H1 (cell line): ENCODE results near the gene SSTR5. TPM values are rescaled to one million over a fixed set of nuclear protein-coding genes. Genes with fewer than 3 reads are reported as not detected.

Source experiments
- CTCF ChIA-PET: fragments of 300-600 bp; sonication (Branson Sonifier 250); formaldehyde crosslinking; loops from one replicate; lab custom pipeline; 2021; ENCODE audit not compliant: partially characterized antibody; lab: Charles Lee
- POLR2A ChIA-PET: fragments of 300-600 bp; sonication (Branson Sonifier 250); formaldehyde crosslinking; loops from one replicate; lab custom pipeline; 2021; ENCODE audit warnings: inconsistent platforms; ENCODE audit not compliant: partially characterized antibody; lab: Charles Lee
- DNase-seq, 2 experiments: peaks; one replicate each; pipeline versions ENCODE4 v3.0.0 to v3.0.0-alpha.2; 2010 to 2022; ENCODE audit warnings: low spot score in 2 of 2, low read depth in 1 of 2, mixed read lengths in 1 of 2
- FAIRE-seq: peaks from 2 replicates; lab custom pipeline; 2011; peaks lifted over from hg19 to GRCh38; lab: Jason Lieb, UNC
- H2AFZ ChIP-seq: 2 replicates; pipeline ENCODE4 v1.8.1; 2012; ENCODE audit warnings: low read length, inconsistent platforms
- H2AK5ac ChIP-seq: 2 replicates; pipeline ENCODE4 v1.6.1; 2013; ENCODE audit warnings: low read depth, low read length
- H2BK120ac ChIP-seq: replicated peaks from 2 replicates; pipeline ENCODE3; 2013; ENCODE audit warnings: low read depth, low read length, inconsistent platforms
- H2BK12ac ChIP-seq: 2 replicates; pipeline ENCODE4 v1.6.1; 2013; ENCODE audit warnings: low read depth, low read length
- H2BK15ac ChIP-seq: 2 replicates; pipeline ENCODE4 v1.6.1; 2013; ENCODE audit warnings: low read length
- H2BK20ac ChIP-seq: 2 replicates; pipeline ENCODE4 v1.6.1; 2013; ENCODE audit warnings: low read length
- H2BK5ac ChIP-seq: 2 replicates; pipeline ENCODE4 v1.6.1; 2013; ENCODE audit warnings: low read depth, low read length
- H3K14ac ChIP-seq: 2 replicates; pipeline ENCODE4 v1.6.1; 2013; ENCODE audit warnings: inconsistent platforms; ENCODE audit not compliant: insufficient read length
- H3K18ac ChIP-seq: 2 replicates; pipeline ENCODE4 v1.6.1; 2013; ENCODE audit warnings: low read length; ENCODE audit errors: extremely low read depth
- H3K23ac ChIP-seq: 2 replicates; pipeline ENCODE4 v1.6.1; 2013; ENCODE audit warnings: inconsistent platforms; ENCODE audit not compliant: insufficient read length
- H3K23me2 ChIP-seq: 2 replicates; pipeline ENCODE4 v1.6.1; 2013; ENCODE audit warnings: low read depth, low read length
- H3K27ac ChIP-seq: 2 replicates; pipeline ENCODE4 v1.6.1; 2011; ENCODE audit warnings: low read depth, low read length, inconsistent platforms
- H3K27me3 ChIP-seq, 4 experiments: replicated peaks in 1 of 4; 1 replicate in 1 of 4; 2 replicates in 3 of 4; pipeline versions ENCODE4 v1.6.1 to v1.8.1; 2011 to 2013; ENCODE audit warnings: low read length in 3 of 4, mild to moderate bottlenecking in 3 of 4, inconsistent platforms in 2 of 4, mixed read lengths in 2 of 4, moderate library complexity in 1 of 4; ENCODE audit not compliant: control insufficient read depth in 3 of 4, insufficient read depth in 3 of 4; ENCODE audit errors: extremely low read depth in 1 of 4
- H3K36me3 ChIP-seq, 4 experiments: 2 replicates each; pipeline versions ENCODE4 v1.6.1 to v1.8.1; 2011 to 2013; ENCODE audit warnings: mild to moderate bottlenecking in 4 of 4, low read length in 3 of 4, moderate library complexity in 2 of 4, control low read depth in 1 of 4, inconsistent platforms in 1 of 4; ENCODE audit not compliant: insufficient read depth in 4 of 4, control insufficient read depth in 2 of 4
- H3K4ac ChIP-seq: replicated peaks from 2 replicates; pipeline ENCODE3; 2013; ENCODE audit warnings: low read length, low read depth, mixed read lengths, inconsistent platforms; ENCODE audit not compliant: insufficient read length
- H3K4me1 ChIP-seq, 4 experiments: replicated peaks in 1 of 4; 1 replicate in 1 of 4; 2 replicates in 3 of 4; pipeline versions ENCODE4 v1.6.1 to v1.8.1; 2011 to 2013; ENCODE audit warnings: low read length in 3 of 4, inconsistent platforms in 2 of 4, mixed read lengths in 1 of 4; ENCODE audit not compliant: insufficient read depth in 4 of 4, control insufficient read depth in 3 of 4
- H3K4me2 ChIP-seq, 2 experiments: 2 replicates each; pipeline versions ENCODE4 v1.6.1 to v1.8.1; 2011 to 2013; ENCODE audit warnings: low read depth in 2 of 2, low read length in 2 of 2, control low read depth in 1 of 2, inconsistent platforms in 1 of 2, mild to moderate bottlenecking in 1 of 2; ENCODE audit not compliant: insufficient read depth in 1 of 2
- H3K4me3 ChIP-seq, 4 experiments: fragments of 200-600, 300-600 bp in 1 of 4; sonication (generic), shearing (Covaris generic), sonication (Bioruptor Twin) in 1 of 4; 2 replicates each; pipeline versions ENCODE4 v1.5.1 to v1.8.1; 2011 to 2016; ENCODE audit warnings: low read length in 4 of 4, low read depth in 3 of 4, control low read depth in 2 of 4, inconsistent platforms in 2 of 4, mild to moderate bottlenecking in 2 of 4, mixed read lengths in 1 of 4, moderate library complexity in 1 of 4; ENCODE audit not compliant: insufficient read depth in 2 of 4; ENCODE audit errors: extremely low read depth in 1 of 4
- H3K56ac ChIP-seq: replicated peaks from 2 replicates; pipeline ENCODE3; 2013; ENCODE audit warnings: low read depth, mild to moderate bottlenecking, mixed read lengths, low read length, inconsistent platforms; ENCODE audit not compliant: insufficient read length
- H3K79me1 ChIP-seq: 2 replicates; pipeline ENCODE4 v1.6.1; 2013; ENCODE audit warnings: low read depth, low read length, control low read depth
- H3K79me2 ChIP-seq, 2 experiments: 2 replicates each; pipeline versions ENCODE4 v1.6.1 to v1.8.1; 2012 to 2013; ENCODE audit warnings: low read length in 2 of 2, mild to moderate bottlenecking in 2 of 2, inconsistent platforms in 1 of 2; ENCODE audit not compliant: insufficient read depth in 2 of 2, control insufficient read depth in 1 of 2
- H3K9ac ChIP-seq, 4 experiments: replicated peaks in 1 of 4; 1 replicate in 1 of 4; 2 replicates in 3 of 4; pipeline versions ENCODE4 v1.6.1 to v1.8.1; 2011 to 2013; ENCODE audit warnings: low read depth in 3 of 4, low read length in 3 of 4, control low read depth in 2 of 4, mild to moderate bottlenecking in 2 of 4, moderate library complexity in 2 of 4, inconsistent platforms in 1 of 4; ENCODE audit errors: extremely low read depth in 1 of 4
- H3K9me3 ChIP-seq, 2 experiments: 2 replicates each; pipeline versions ENCODE4 v1.6.1 to v1.8.1; 2012 to 2013; ENCODE audit warnings: mild to moderate bottlenecking in 2 of 2, moderate library complexity in 2 of 2, control low read depth in 1 of 2, inconsistent platforms in 1 of 2, low read depth in 1 of 2, low read length in 1 of 2, mixed read lengths in 1 of 2; ENCODE audit not compliant: insufficient read depth in 2 of 2
- H4K20me1 ChIP-seq, 2 experiments: replicated peaks in 1 of 2; 2 replicates each; pipeline versions ENCODE3 to v1.8.1; 2011 to 2013; ENCODE audit warnings: inconsistent platforms in 2 of 2, low read length in 2 of 2, mild to moderate bottlenecking in 1 of 2; ENCODE audit not compliant: insufficient read depth in 2 of 2, control insufficient read depth in 1 of 2
- H4K5ac ChIP-seq: 2 replicates; pipeline ENCODE4 v1.6.1; 2013; ENCODE audit warnings: low read length, low read depth, mixed read lengths, inconsistent platforms; ENCODE audit not compliant: insufficient read length
- H4K8ac ChIP-seq: 2 replicates; pipeline ENCODE4 v1.8.0; 2013; ENCODE audit warnings: mild to moderate bottlenecking, moderate library complexity, low read length, inconsistent platforms; ENCODE audit not compliant: insufficient read depth; ENCODE audit errors: extremely low read depth
- H4K91ac ChIP-seq: replicated peaks from 2 replicates; pipeline ENCODE3; 2013; ENCODE audit warnings: low read length, mixed read lengths, inconsistent platforms; ENCODE audit not compliant: insufficient read length
- HDAC2 ChIP-seq, 2 experiments: fragments of 300-600 bp in 1 of 2; sonication (generic) in 1 of 2; IDR thresholded peaks; 2 replicates each; pipeline ENCODE4 v1.6.1; 2011 to 2012; ENCODE audit warnings: low read depth in 2 of 2, low read length in 2 of 2, mild to moderate bottlenecking in 2 of 2, moderate library complexity in 2 of 2, borderline replicate concordance in 1 of 2, inconsistent platforms in 1 of 2
- NRF1 ChIP-seq: IDR thresholded peaks from 2 replicates; pipeline ENCODE4 v1.6.1; 2011; ENCODE audit warnings: mild to moderate bottlenecking, low read depth, low read length, improper control_type of control experiment
- POLR2AphosphoS5 ChIP-seq: IDR thresholded peaks from 2 replicates; pipeline ENCODE4 v1.6.1; 2011; ENCODE audit warnings: low read depth, low read length
- SAP30 ChIP-seq: fragments of 300-600 bp; sonication (generic); IDR thresholded peaks from 2 replicates; pipeline ENCODE4 v1.7.1; 2012; ENCODE audit warnings: low read length, moderate library complexity, mild to moderate bottlenecking, inconsistent platforms; ENCODE audit not compliant: insufficient read depth, insufficient replicate concordance
- SIRT6 ChIP-seq: IDR thresholded peaks from one replicate; pipeline ENCODE4 v1.7.1; 2012; ENCODE audit warnings: low read length, inconsistent platforms
- TAF1 ChIP-seq: IDR thresholded peaks from 2 replicates; pipeline ENCODE4 v1.6.1; 2011; ENCODE audit warnings: mild to moderate bottlenecking, low read depth, low read length
- TEAD4 ChIP-seq: IDR thresholded peaks from 2 replicates; pipeline ENCODE4 v1.6.1; 2012; ENCODE audit warnings: low read depth, low read length, inconsistent platforms, mixed read lengths
- WGBS, 2 experiments: shearing (Covaris generic) in 1 of 2; methylation state at CpG; one replicate each; pipeline versions ENCODE4 v1.1.6 to v1.1.7; 2013 to 2015; ENCODE audit warnings: low lambda C conversion rate in 2 of 2, mixed read lengths in 2 of 2, inconsistent platforms in 1 of 2, low coverage in 1 of 2, missing lambda C conversion rate in 1 of 2; ENCODE audit not compliant: insufficient replicate concordance in 2 of 2, insufficient coverage in 1 of 2, insufficient read length in 1 of 2; ENCODE audit errors: extremely low coverage in 1 of 2, missing lambda C conversion rate in 1 of 2; 5-methylcytosine and 5-hydroxymethylcytosine counted together
- polyA plus RNA-seq, 7 experiments: library from polyadenylated mRNA; depleted of rRNA in 3 of 7; stranded (reverse) in 5 of 7; unstranded in 2 of 7; fragments of >200 nt in 5 of 7; fragments of 200-250 nt in 2 of 7; gene quantifications; 1 replicate in 5 of 7; 2 replicates in 1 of 7; 4 replicates in 1 of 7; pipeline versions ENCODE4 v1.2.1 to v1.2.3, GENCODE V29; 2011 to 2013; ENCODE audit warnings: missing spikeins in 2 of 7, mixed read lengths in 2 of 7
- total RNA-seq: library from RNA; stranded (reverse); fragmentation: NEBNext Ultra II Directional; extraction: Animal tissue kit (Norgen Biotek cat#: 25700); gene quantifications from 2 replicates; pipeline ENCODE4 v1.2.1, GENCODE V29; 2021

Gene SSTR5
- total and polyA plus RNA-seq, 2 of the 8 experiments (the other 6 are each of a cell fraction or from before 2014, with no cell fraction given), result 0.56 to 0.60 TPM

DNA sequence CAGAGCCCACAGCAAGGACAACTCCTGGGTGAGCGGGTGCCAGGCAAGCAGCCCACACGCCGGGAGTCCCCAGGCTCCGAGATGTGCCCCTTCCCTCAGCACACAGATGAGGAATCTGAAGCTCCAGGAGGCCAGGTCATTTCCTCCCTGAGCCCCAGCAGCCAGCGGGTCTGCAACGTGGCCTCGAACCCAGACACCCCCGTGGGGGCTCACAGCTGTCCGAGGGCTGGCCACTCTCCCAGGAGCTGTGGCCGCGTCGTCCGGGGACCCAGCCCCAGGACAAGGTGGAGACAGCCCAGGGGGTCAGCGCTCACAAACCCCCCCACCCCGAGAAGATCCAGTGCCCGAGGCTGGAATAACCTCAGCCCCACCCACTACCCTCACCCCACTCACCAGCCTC, 40.9 kb downstream of the SSTR5 start:
- Histone ChIP-seq H3K4me1 (peaks cover 0 to 3% (median 0%) of the 10 kb centered on the region in 4 experiments; a peak in 2 of 7 replicates), H3K79me1 (no peaks in the 10 kb centered on the region), H3K27ac (no peak overlapping the region), H2BK120ac (no peak overlapping the region), H3K9me3 (no peaks in the 10 kb centered on the region), H3K56ac (no peak overlapping the region), H3K4me2 (no peak overlapping the region), H2AFZ (no peak overlapping the region), H3K4ac (no peak overlapping the region), H3K14ac (no peak overlapping the region), H2BK15ac (no peak overlapping the region), H4K91ac (no peak overlapping the region), H4K8ac (no peak overlapping the region), H3K9ac (no peak overlapping the region), H4K20me1 (peaks cover 0 to 4% of the 10 kb centered on the region in 2 experiments), H3K18ac (no peak overlapping the region), H2AK5ac (no peak overlapping the region), H2BK5ac (no peak overlapping the region), H4K5ac (no peak overlapping the region), H3K27me3 (peaks cover 0 to 7% (median 5%) of the 10 kb centered on the region in 4 experiments; a peak in 5 of 7 replicates), H3K36me3 (no peaks in the 10 kb centered on the region), H2BK20ac (no peak overlapping the region), H3K4me3 (no peak overlapping the region), H3K23me2 (no peaks in the 10 kb centered on the region; the same call in 1 of the 2 replicates), H3K79me2 (no peaks in the 10 kb centered on the region), H2BK12ac (no peak overlapping the region), H3K23ac (no peak overlapping the region)
- POLR2A ChIA-PET, result no interaction called here
- CTCF ChIA-PET, result interaction anchor here (1.8 kb wide), 1 partner anchor 10 kb away, joined by 6 read pairs; no protein-coding TSS in a partner anchor
- 91% methylated on average over 8 of the region's 16 CpGs; no CpG with 5 or more reads in 1 of the 2 experiments for WGBS, 2 experiments
- no peak for FAIRE-seq
- no peak for DNase-seq
- TF ChIP-seq SIRT6, result no peak
- TF ChIP-seq SAP30, result no peak
- no peak for TF ChIP-seq TEAD4
- no peak for TF ChIP-seq HDAC2 (IDR thresholded peaks at IDR 0.05; ENCODE audit: borderline replicate concordance in 1 of 2, low read depth in 2 of 2, low read length in 2 of 2)
- no peak for TF ChIP-seq POLR2AphosphoS5
- TF ChIP-seq NRF1, result no peak
- TF ChIP-seq TAF1, result no peak
